ENCODE measurements around the gene NXPE1.
"Not testable (repeated sequence)": the region's sequence is repeated elsewhere in the genome, so short reads cannot be mapped to it uniquely, and the experiment has no call there.

Gene NXPE1

DNA sequence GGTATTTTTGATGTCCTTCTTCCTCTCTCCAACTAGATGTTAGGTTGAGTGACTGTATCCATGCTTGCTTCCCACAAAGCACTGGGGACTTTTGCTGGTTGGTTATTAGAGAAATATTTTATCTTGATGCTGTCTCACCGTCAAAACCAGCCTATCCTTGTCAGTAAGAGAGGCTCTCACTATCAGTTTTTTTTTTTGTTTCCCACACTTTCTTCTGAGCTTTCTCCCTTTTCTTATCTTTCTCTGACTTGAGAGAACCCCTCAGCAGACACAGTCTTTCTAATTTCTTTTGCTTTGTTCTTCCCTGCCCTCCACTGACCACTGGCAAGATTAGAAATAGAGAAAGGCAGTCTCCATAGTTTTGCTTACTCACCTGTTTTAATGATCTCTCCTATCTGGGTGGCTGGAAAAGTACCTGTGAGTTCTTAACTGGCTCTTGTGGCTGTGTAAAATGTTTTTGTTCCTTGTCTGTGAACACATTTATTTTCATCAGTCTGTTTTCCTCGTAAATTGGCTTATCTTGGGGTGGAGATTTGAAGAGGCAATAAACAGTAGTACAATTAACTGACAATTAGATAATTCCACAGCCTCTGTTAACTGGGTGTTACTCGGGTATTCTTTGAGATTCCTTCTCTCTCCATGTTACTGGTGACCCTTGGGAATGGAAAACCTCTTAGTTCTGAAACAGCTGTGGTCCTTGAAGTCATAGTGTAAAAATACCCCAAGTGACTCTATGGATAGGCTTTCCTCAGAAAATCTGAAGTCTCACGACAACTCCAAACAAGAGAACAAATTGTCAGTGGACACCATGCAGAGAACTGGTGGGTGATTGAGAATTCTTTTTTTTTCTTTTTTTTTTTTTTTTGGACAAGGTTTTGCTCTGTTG, at the start of gene NXPE1:
NXPE1 (minus strand) TSS at position 457 of the 886 bp plus-strand sequence. CDS start 8,680 bp downstream, outside the sequence.
- H3K9ac ChIP-seq (ENCODE audit: low read depth, low read length) = peak within 1 kb of the TSS; percentile 17; the same call in 1 of the 2 replicates
- H3K9me3 ChIP-seq (ENCODE audit: insufficient read depth, low read depth, low read length) = no peaks in the 10 kb centered on the region
- H3K27ac ChIP-seq (ENCODE audit: low read length) = no peak within 1 kb of the TSS
- peaks cover 4% of the 10 kb centered on the region; the same call in 1 of the 2 replicates for H3K4me1 ChIP-seq (ENCODE audit: insufficient read depth, low read length)
- no peaks in the 10 kb centered on the region for H3K36me3 ChIP-seq (ENCODE audit: insufficient read depth, low read depth, low read length)
- H3K27me3 ChIP-seq (ENCODE audit: insufficient read depth, low read length) = no peaks in the 10 kb centered on the region
- H3K4me3 ChIP-seq (ENCODE audit: low read length) = no peak within 1 kb of the TSS

GRCh38 chr11:114609429-114609828, 49.7 kb upstream of the NXPE1 start:
- Histone ChIP-seq H3K9me3 (ENCODE audit: insufficient read depth, low read depth, low read length) (peaks cover 97% of the 10 kb centered on the region), H3K27me3 (ENCODE audit: insufficient read depth, low read length) (no peaks in the 10 kb centered on the region), H3K4me1 (ENCODE audit: insufficient read depth, low read length) (no peaks in the 10 kb centered on the region), H3K27ac (ENCODE audit: low read length) (no peak overlapping the region), H3K9ac (ENCODE audit: low read depth, low read length) (no peak overlapping the region), H3K4me3 (ENCODE audit: low read length) (0 out of 2 replicates have a peak overlapping the region, but pooled peaks have one; percentile 11), H3K36me3 (ENCODE audit: insufficient read depth, low read depth, low read length) (no peaks in the 10 kb centered on the region)

DNA sequence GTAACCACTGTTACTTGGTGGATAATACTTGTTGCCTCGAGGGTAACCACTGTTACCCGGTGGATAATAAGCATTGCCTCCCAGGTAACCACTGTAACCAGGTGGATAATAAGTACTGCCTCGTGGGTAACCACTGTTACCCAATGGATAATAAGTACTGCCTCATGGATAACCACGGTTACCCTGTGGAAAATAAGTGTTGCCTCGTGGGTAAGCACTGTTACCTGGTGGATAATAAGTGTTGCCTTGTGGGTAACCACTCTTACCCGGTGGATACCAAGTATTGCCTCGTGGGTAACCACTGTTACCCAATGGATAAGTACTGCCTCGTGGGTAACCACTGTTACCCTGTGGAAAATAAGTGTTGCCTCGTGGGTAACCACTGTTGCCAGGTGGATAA, 48.9 kb upstream of the NXPE1 start:
- H3K4me3 ChIP-seq (ENCODE audit: low read length); H3K4me1 ChIP-seq (ENCODE audit: insufficient read depth, low read length); H3K9ac ChIP-seq (ENCODE audit: low read depth, low read length); H3K27me3 ChIP-seq (ENCODE audit: insufficient read depth, low read length); H3K27ac ChIP-seq (ENCODE audit: low read length); H3K36me3 ChIP-seq (ENCODE audit: insufficient read depth, low read depth, low read length): not testable (repeated sequence)
- peaks cover 97% of the 10 kb centered on the region for H3K9me3 ChIP-seq (ENCODE audit: insufficient read depth, low read depth, low read length)

- H3K4me3 ChIP-seq (ENCODE audit: low read length) = no peak overlapping the region
- no peak overlapping the region for H3K27ac ChIP-seq (ENCODE audit: low read length)
- H3K4me1 ChIP-seq (ENCODE audit: insufficient read depth, low read length) = no peaks in the 10 kb centered on the region
- H3K9me3 ChIP-seq (ENCODE audit: insufficient read depth, low read depth, low read length) = peaks cover 97% of the 10 kb centered on the region
- no peaks in the 10 kb centered on the region for H3K27me3 ChIP-seq (ENCODE audit: insufficient read depth, low read length)
- no peak overlapping the region for H3K9ac ChIP-seq (ENCODE audit: low read depth, low read length)
- no peaks in the 10 kb centered on the region for H3K36me3 ChIP-seq (ENCODE audit: insufficient read depth, low read depth, low read length)
These were observed 48.2 kb upstream of the NXPE1 start for GRCh38 chr11:114607753-114608459.

- not testable (repeated sequence) for H3K4me3 ChIP-seq (ENCODE audit: low read length); H3K36me3 ChIP-seq (ENCODE audit: insufficient read depth, low read depth, low read length); H3K4me1 ChIP-seq (ENCODE audit: insufficient read depth, low read length); H3K9ac ChIP-seq (ENCODE audit: low read depth, low read length); H3K27me3 ChIP-seq (ENCODE audit: insufficient read depth, low read length); H3K27ac ChIP-seq (ENCODE audit: low read length)
- H3K9me3 ChIP-seq (ENCODE audit: insufficient read depth, low read depth, low read length) = peaks cover 85% of the 10 kb centered on the region
These were observed 47.1 kb upstream of the NXPE1 start for GRCh38 chr11:114606802-114607075.

DNA sequence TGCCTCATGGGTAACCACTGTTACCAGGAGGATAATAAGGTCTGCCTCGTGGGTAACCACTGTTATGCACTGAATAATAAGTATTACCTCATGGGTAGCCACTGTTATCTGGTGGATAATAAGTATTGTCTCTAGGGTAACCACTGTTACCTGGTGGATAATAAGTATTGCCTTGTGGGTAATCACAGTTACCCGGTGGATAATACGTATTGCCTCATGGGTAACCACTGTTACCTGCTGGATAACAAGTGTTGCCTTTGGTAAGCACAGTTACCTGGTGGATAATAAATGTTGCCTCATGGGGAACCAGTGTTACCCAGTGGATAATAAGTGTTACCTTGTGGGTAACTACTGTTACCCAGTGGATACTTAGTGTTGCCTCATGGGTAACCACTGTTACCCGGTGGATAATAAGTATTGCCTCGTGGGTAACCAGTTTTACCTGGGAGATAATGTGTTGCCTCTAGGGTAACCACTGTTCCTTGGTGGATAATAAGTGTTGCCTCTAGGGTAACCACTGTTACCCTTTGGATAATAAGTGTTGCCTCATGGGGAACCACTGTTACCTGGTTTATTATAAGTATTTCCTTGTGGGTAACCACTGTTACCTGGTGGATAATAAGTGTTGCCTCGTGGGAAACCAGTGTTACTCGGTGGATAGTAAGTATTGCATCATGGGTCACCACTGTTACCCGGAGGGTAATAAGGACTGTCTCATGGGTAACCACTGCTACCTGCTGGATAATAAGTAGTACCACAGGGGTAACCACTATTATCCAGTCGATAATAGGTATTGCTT, 46.5 kb upstream of the NXPE1 start:
- no peaks in the 10 kb centered on the region for H3K36me3 ChIP-seq (ENCODE audit: insufficient read depth, low read depth, low read length)
- H3K27ac ChIP-seq (ENCODE audit: low read length) = no peak overlapping the region
- peaks cover 81% of the 10 kb centered on the region for H3K9me3 ChIP-seq (ENCODE audit: insufficient read depth, low read depth, low read length)
- H3K4me1 ChIP-seq (ENCODE audit: insufficient read depth, low read length) = no peaks in the 10 kb centered on the region
- H3K9ac ChIP-seq (ENCODE audit: low read depth, low read length) = no peak overlapping the region
- H3K27me3 ChIP-seq (ENCODE audit: insufficient read depth, low read length) = no peaks in the 10 kb centered on the region
- no peak overlapping the region for H3K4me3 ChIP-seq (ENCODE audit: low read length)

DNA sequence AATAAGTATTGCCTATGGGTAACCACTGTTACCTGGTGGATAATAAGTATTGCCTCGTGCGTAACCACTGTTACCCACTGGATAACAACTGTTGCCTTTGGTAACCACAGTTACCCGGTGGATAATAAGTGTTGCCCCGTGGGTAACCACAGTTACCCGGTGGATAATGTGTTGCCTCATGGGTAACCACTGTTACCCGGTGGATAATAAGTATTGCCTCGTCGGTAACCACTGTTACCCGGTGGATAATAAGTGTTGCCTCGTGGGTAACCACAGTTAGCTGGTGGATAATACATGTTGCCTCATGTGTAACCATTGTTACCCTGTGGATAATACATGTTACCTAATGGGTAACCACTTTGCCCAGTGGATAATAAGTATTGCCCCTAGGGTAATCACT, 45.7 kb upstream of the NXPE1 start:
- Histone ChIP-seq H3K9me3 (ENCODE audit: insufficient read depth, low read depth, low read length) (peaks cover 72% of the 10 kb centered on the region), H3K9ac (ENCODE audit: low read depth, low read length) (no peak overlapping the region), H3K27me3 (ENCODE audit: insufficient read depth, low read length) (no peaks in the 10 kb centered on the region), H3K36me3 (ENCODE audit: insufficient read depth, low read depth, low read length) (no peaks in the 10 kb centered on the region), H3K4me1 (ENCODE audit: insufficient read depth, low read length) (no peaks in the 10 kb centered on the region), H3K4me3 (ENCODE audit: low read length) (no peak overlapping the region), H3K27ac (ENCODE audit: low read length) (no peak overlapping the region)

DNA sequence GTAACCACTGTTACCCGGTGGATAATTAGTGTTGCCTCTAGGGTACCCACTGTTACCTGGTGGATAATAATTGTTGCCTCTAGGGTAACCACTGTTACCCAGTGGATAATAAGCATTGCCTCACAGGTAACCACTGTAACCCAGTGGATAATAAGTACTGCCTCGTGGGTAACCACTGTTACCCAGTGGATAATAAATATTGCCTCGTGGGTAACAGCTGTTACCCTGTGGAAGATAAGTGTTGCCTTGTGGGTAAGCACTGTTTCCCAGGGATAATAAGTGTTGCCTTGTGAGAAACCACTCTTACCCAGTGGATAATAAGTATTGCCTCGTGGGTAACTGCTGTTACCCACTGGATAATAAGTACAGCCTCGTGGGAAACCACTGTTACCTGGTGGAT, 45.2 kb upstream of the NXPE1 start:
- no peaks in the 10 kb centered on the region for H3K4me1 ChIP-seq (ENCODE audit: insufficient read depth, low read length)
- no peaks in the 10 kb centered on the region for H3K27me3 ChIP-seq (ENCODE audit: insufficient read depth, low read length)
- no peak overlapping the region for H3K27ac ChIP-seq (ENCODE audit: low read length)
- peaks cover 67% of the 10 kb centered on the region for H3K9me3 ChIP-seq (ENCODE audit: insufficient read depth, low read depth, low read length)
- no peaks in the 10 kb centered on the region for H3K36me3 ChIP-seq (ENCODE audit: insufficient read depth, low read depth, low read length)
- H3K9ac ChIP-seq (ENCODE audit: low read depth, low read length) = no peak overlapping the region
- no peak overlapping the region for H3K4me3 ChIP-seq (ENCODE audit: low read length)

GRCh38 chr11:114604179-114604813, 44.6 kb upstream of the NXPE1 start:
- Histone ChIP-seq H3K4me3 (ENCODE audit: low read length) (no peak overlapping the region), H3K27ac (ENCODE audit: low read length) (no peak overlapping the region), H3K4me1 (ENCODE audit: insufficient read depth, low read length) (no peaks in the 10 kb centered on the region), H3K9me3 (ENCODE audit: insufficient read depth, low read depth, low read length) (peaks cover 62% of the 10 kb centered on the region), H3K36me3 (ENCODE audit: insufficient read depth, low read depth, low read length) (no peaks in the 10 kb centered on the region), H3K27me3 (ENCODE audit: insufficient read depth, low read length) (no peaks in the 10 kb centered on the region), H3K9ac (ENCODE audit: low read depth, low read length) (no peak overlapping the region)

DNA sequence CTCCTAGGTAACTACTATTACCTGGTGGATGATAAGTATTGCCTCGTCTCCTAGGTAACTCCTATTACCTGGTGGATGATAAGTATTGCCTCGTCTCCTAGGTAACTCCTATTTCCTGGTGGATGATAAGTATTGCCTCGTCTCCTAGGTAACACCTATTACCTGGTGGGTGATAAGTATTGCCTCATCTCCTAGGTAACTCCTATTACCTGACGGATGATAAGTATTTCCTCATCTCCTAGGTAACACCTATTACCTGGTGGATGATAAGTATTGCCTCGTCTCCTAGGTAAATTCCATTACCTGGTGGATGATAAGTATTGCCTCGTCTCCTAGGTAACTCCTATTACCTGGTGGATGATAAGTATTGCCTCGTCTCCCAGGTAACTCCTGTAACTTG, 43.5 kb upstream of the NXPE1 start:
- not testable (repeated sequence) for H3K27me3 ChIP-seq (ENCODE audit: insufficient read depth, low read length); H3K4me1 ChIP-seq (ENCODE audit: insufficient read depth, low read length); H3K4me3 ChIP-seq (ENCODE audit: low read length); H3K36me3 ChIP-seq (ENCODE audit: insufficient read depth, low read depth, low read length); H3K9ac ChIP-seq (ENCODE audit: low read depth, low read length); H3K27ac ChIP-seq (ENCODE audit: low read length)
- peaks cover 50% of the 10 kb centered on the region; the same call in 1 of the 2 replicates for H3K9me3 ChIP-seq (ENCODE audit: insufficient read depth, low read depth, low read length)

- Histone ChIP-seq H3K9ac (ENCODE audit: low read depth, low read length) (no peak overlapping the region), H3K36me3 (ENCODE audit: insufficient read depth, low read depth, low read length) (no peaks in the 10 kb centered on the region), H3K27me3 (ENCODE audit: insufficient read depth, low read length) (no peaks in the 10 kb centered on the region), H3K4me1 (ENCODE audit: insufficient read depth, low read length) (no peaks in the 10 kb centered on the region), H3K27ac (ENCODE audit: low read length) (no peak overlapping the region), H3K4me3 (ENCODE audit: low read length) (no peak overlapping the region), H3K9me3 (ENCODE audit: insufficient read depth, low read depth, low read length) (peaks cover 6% of the 10 kb centered on the region; the same call in 1 of the 2 replicates)
These were observed 38.8 kb upstream of the NXPE1 start for GRCh38 chr11:114598461-114598860.

Data from iPS-20b (cell line).